Left lung (tissue), 10 donors: Measurements from ENCODE around the gene LAMTOR2. TPM values are rescaled to one million over a fixed set of nuclear protein-coding genes. Genes with fewer than 3 reads are reported as not detected.

Experiments
- ATAC-seq: fragments of 200-7000 bp; cut with Tn5 transposase; one replicate; pipeline ENCODE4 v1.9.1; 2020; ENCODE audit warnings: moderate library complexity
- DNase-seq, 4 donors: peaks; one replicate each; pipeline ENCODE4 v3.0.0-alpha.2; 2013 to 2020
- H3K27ac ChIP-seq, 2 donors: fragments of 200-600 bp; sonication (generic) in 1 of 2; one replicate each; pipeline versions ENCODE4 v1.5.0 to v1.8.0; 2020 to 2021
- H3K27me3 ChIP-seq, 2 donors: fragments of 200-600 bp; sonication (generic) in 1 of 2; one replicate each; pipeline versions ENCODE4 v1.5.0 to v1.8.0; 2020 to 2021
- H3K36me3 ChIP-seq, 2 donors: fragments of 200-600 bp; sonication (generic) in 1 of 2; one replicate each; pipeline versions ENCODE4 v1.5.0 to v1.8.0; 2020 to 2021
- H3K4me1 ChIP-seq, 2 donors: fragments of 200-600 bp; one replicate each; pipeline ENCODE4 v1.8.0; 2021
- H3K4me3 ChIP-seq, 2 donors: fragments of 200-600 bp; sonication (generic) in 1 of 2; one replicate each; pipeline versions ENCODE4 v1.5.0 to v1.8.0; 2020 to 2021; ENCODE audit warnings: mild to moderate bottlenecking in 1 of 2
- H3K9me3 ChIP-seq, 2 donors: fragments of 200-600 bp; sonication (generic) in 1 of 2; one replicate each; pipeline versions ENCODE4 v1.5.0 to v1.8.0; 2020 to 2021
- CTCF ChIP-seq, 2 donors: fragments of 200-600 bp; sonication (generic) in 1 of 2; IDR thresholded peaks; one replicate each; pipeline versions ENCODE4 v1.5.0 to v1.8.0; 2021; ENCODE audit warnings: antibody characterized with exemption in 2 of 2
- intact Hi-C, 2 donors: fragments of 100-400 bp; cut with DNase I; formaldehyde crosslinking; loops; one replicate each; pipeline versions ENCODE4 v1.11.2 to v1.14.2; 2022
- polyA plus RNA-seq, 6 donors: library from polyadenylated mRNA; unstranded; fragments of 120-200 nt; gene quantifications; one replicate each; pipeline ENCODE4 v1.2.1, GENCODE V29; 2013; ENCODE audit not compliant: insufficient read length in 6 of 6
- total RNA-seq, 2 donors: library from RNA; stranded (reverse); fragmentation: NEBNext Ultra II Directional; extraction: Animal tissue kit (Norgen Biotek cat#: 25700); gene quantifications; one replicate each; pipeline ENCODE4 v1.2.1, GENCODE V29; 2021
- donor health status: DM: no; HTN: yes; CAD: no.
- donor health status: DM: no; HTN: no; CAD: no.

The LAMTOR2 gene
- total and polyA plus RNA-seq, 8 donors, result 39.0 to 71.0 (median 48.3) TPM

- Histone ChIP-seq H3K27me3 (no peaks in the 10 kb centered on the region), H3K9me3 (no peaks in the 10 kb centered on the region), H3K36me3 (peaks cover 0 to 43% of the 10 kb centered on the region in 2 donors), H3K4me1 (peaks cover 9 to 34% of the 10 kb centered on the region in 2 donors), H3K4me3 (peak within 1 kb of the TSS; percentile 78 to 89), H3K27ac (peak within 1 kb of the TSS; percentile 86 to 90)
- no peak for TF ChIP-seq CTCF (IDR thresholded peaks at IDR 0.05)
- ATAC-seq (peak; percentile 99), DNase-seq (peak; percentile 84 to 94 (median 88))
- intact Hi-C loops, result no loop called here
Measured at GRCh38 chr1:156020293-156021092, 34.1 kb upstream of the LAMTOR2 start, which contains the start of gene SSR2. SSR2 (minus strand) TSS chr1:156020951; CDS start chr1:156020167, 784 bp downstream.

GRCh38 chr1:156021093-156021428 lies 33.5 kb upstream of the LAMTOR2 start:
- H3K36me3 ChIP-seq, result peaks cover 0 to 38% of the 10 kb centered on the region in 2 donors
- H3K4me3 ChIP-seq, result peak overlapping the region; percentile 78 to 89
- intact Hi-C loops, result no loop called here
- H3K4me1 ChIP-seq, result peaks cover 9 to 34% of the 10 kb centered on the region in 2 donors
- no peak for ATAC-seq
- TF ChIP-seq CTCF (IDR thresholded peaks at IDR 0.05), result no peak
- DNase-seq, result no peak
- H3K27ac ChIP-seq, result peak overlapping the region; percentile 86 to 90
- no peaks in the 10 kb centered on the region for H3K9me3 ChIP-seq
- H3K27me3 ChIP-seq, result no peaks in the 10 kb centered on the region

DNA sequence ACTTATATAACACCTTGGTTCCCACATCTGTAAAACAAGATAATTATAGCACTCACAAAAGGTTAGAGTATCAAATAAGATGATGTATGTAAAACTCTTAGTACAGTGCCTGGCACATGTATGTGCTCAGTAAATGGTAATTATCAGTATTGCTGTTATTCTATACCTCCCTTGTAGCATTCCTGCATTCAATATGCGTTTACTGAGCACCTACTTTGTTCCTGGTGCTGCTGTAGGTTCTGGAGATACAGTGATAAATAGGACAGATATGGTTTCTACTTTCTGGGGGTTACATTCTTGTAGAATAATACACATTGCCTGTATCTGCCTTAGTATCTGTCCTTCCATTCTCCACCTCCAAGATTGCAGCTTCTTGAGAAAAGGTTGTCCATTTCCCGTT lies 32.6 kb upstream of the LAMTOR2 start:
- no peak overlapping the region for H3K4me3 ChIP-seq
- TF ChIP-seq CTCF (IDR thresholded peaks at IDR 0.05), result no peak
- DNase-seq (no peak), ATAC-seq (no peak)
- H3K27me3 ChIP-seq, result no peaks in the 10 kb centered on the region
- H3K9me3 ChIP-seq, result no peaks in the 10 kb centered on the region
- peaks cover 9 to 30% of the 10 kb centered on the region in 2 donors for H3K4me1 ChIP-seq
- no peak overlapping the region for H3K27ac ChIP-seq
- intact Hi-C loops, result no loop called here
- H3K36me3 ChIP-seq, result peaks cover 0 to 29% of the 10 kb centered on the region in 2 donors

- ATAC-seq (no peak), DNase-seq (no peak)
- TF ChIP-seq CTCF (IDR thresholded peaks at IDR 0.05), result no peak
- Histone ChIP-seq H3K27ac (no peak overlapping the region), H3K4me3 (no peak overlapping the region), H3K27me3 (no peaks in the 10 kb centered on the region), H3K36me3 (peaks cover 0 to under 1% of the 10 kb centered on the region in 2 donors), H3K4me1 (peaks cover 3 to 10% of the 10 kb centered on the region in 2 donors), H3K9me3 (no peaks in the 10 kb centered on the region)
- intact Hi-C loops, result no loop called here
Measured at GRCh38 chr1:156024801-156025200, 29.8 kb upstream of the LAMTOR2 start.

GRCh38 chr1:156025876-156026275 lies 28.7 kb upstream of the LAMTOR2 start:
- Histone ChIP-seq H3K27ac (no peak overlapping the region), H3K9me3 (no peaks in the 10 kb centered on the region), H3K27me3 (no peaks in the 10 kb centered on the region), H3K4me3 (no peak overlapping the region), H3K36me3 (no peaks in the 10 kb centered on the region), H3K4me1 (peaks cover 0 to 5% of the 10 kb centered on the region in 2 donors)
- intact Hi-C loops, result no loop called here
- peak; percentile 35 to 39 for TF ChIP-seq CTCF (IDR thresholded peaks at IDR 0.05)
- DNase-seq, result peak in 1 of 4 donors; percentile 44
- ATAC-seq, result peak; percentile 95
